Raji (cell line): ENCODE data around the gene FOXA3.

Experiments
- POLR2A ChIP-seq: IDR thresholded peaks from 2 replicates; pipeline ENCODE4 v1.6.1; 2011; ENCODE audit warnings: low read depth, low read length, control low read depth; ENCODE audit not compliant: insufficient read depth

FOXA3 gene

GRCh38 chr19:45862564-45863334, 1.4 kb upstream of the FOXA3 start, which contains the start of gene SYMPK:
Gene SYMPK, minus strand, starts transcription at chr19:45863147. Its CDS starts 8,652 bp downstream, at chr19:45854495.
- peak; percentile 79 for TF ChIP-seq POLR2A

GRCh38 chr19:45863335-45863839, 739 bp upstream of the FOXA3 start:
- 0 out of 2 replicates have a peak, but pooled peaks have one; percentile 6 for TF ChIP-seq POLR2A

GRCh38 chr19:45864629-45865082, 530 bp downstream of the FOXA3 start:
- TF ChIP-seq POLR2A, result no peak

- TF ChIP-seq POLR2A, result no peak
These were observed 1.3 kb downstream of the FOXA3 start for GRCh38 chr19:45865269-45865948.

GRCh38 chr19:45866400-45867176, 2.5 kb downstream of the FOXA3 start:
- no peak for TF ChIP-seq POLR2A

GRCh38 chr19:45870798-45871197, 6.7 kb downstream of the FOXA3 start:
- TF ChIP-seq POLR2A, result no peak

- no peak for TF ChIP-seq POLR2A
These were observed 8.2 kb downstream of the FOXA3 start for GRCh38 chr19:45872095-45872919.

- no peak for TF ChIP-seq POLR2A
These were observed 9.2 kb downstream of the FOXA3 start for GRCh38 chr19:45873219-45873772.

- TF ChIP-seq POLR2A, result no peak
These were observed 10.5 kb downstream of the FOXA3 start for GRCh38 chr19:45874620-45874966.

GRCh38 chr19:45876161-45876410, 12.0 kb downstream of the FOXA3 start:
- no peak for TF ChIP-seq POLR2A

- TF ChIP-seq POLR2A, result no peak
These were observed 12.5 kb downstream of the FOXA3 start for GRCh38 chr19:45876411-45877197.

- no peak for TF ChIP-seq POLR2A
These were observed 14.1 kb downstream of the FOXA3 start for GRCh38 chr19:45878043-45878794.

GRCh38 chr19:45879055-45879454, 14.9 kb downstream of the FOXA3 start:
- no peak for TF ChIP-seq POLR2A
